A673 (cell line): Measurements from ENCODE around the gene SRGAP1. TPM values are rescaled to one million over a fixed set of nuclear protein-coding genes. Genes with fewer than 3 reads are reported as not detected.

Experiments
- BruUV-seq: library from RNA; stranded (reverse); fragments of 400-500 nt; replicated peaks from 2 replicates; lab custom pipeline; 2021; lab: Mats Ljungman, UMichigan
- CTCF ChIA-PET: fragments of 300-600 bp; sonication (Branson Sonifier 250); formaldehyde crosslinking; loops from one replicate; lab custom pipeline; 2022; ENCODE audit warnings: antibody characterized with exemption; lab: Charles Lee
- POLR2A ChIA-PET: fragments of 300-600 bp; sonication (Branson Sonifier 250); formaldehyde crosslinking; loops from one replicate; lab custom pipeline; 2022; ENCODE audit warnings: antibody characterized with exemption; ENCODE audit not compliant: low non-redundant PET; lab: Charles Lee
- DNase-seq: peaks from one replicate; pipeline ENCODE4 v3.0.0-alpha.2; 2015; ENCODE audit warnings: low spot score
- H3K27ac ChIP-seq: fragments of 200-600 bp; sonication (generic); 2 replicates; pipeline ENCODE4 v1.5.1; 2016; ENCODE audit warnings: mixed run types, low read depth, mild to moderate bottlenecking, mixed read lengths, antibody characterized with exemption, low read length; ENCODE audit not compliant: poor library complexity, severe bottlenecking
- H3K27me3 ChIP-seq: fragments of 200-600 bp; sonication (generic); replicated peaks from 2 replicates; pipeline ENCODE4 v1.6.1; 2017; ENCODE audit warnings: mixed run types, low read depth, mild to moderate bottlenecking, mixed read lengths, antibody characterized with exemption, low read length; ENCODE audit not compliant: insufficient read depth, poor library complexity
- H3K36me3 ChIP-seq: fragments of 200-600 bp; sonication (generic); 2 replicates; pipeline ENCODE4 v1.6.1; 2016; ENCODE audit warnings: mixed run types, mild to moderate bottlenecking, mixed read lengths, antibody characterized with exemption, low read length; ENCODE audit not compliant: insufficient read depth, poor library complexity, severe bottlenecking
- H3K4me1 ChIP-seq: fragments of 200-600 bp; sonication (generic); 2 replicates; pipeline ENCODE4 v1.6.1; 2017; ENCODE audit warnings: mixed run types, mild to moderate bottlenecking, mixed read lengths, antibody characterized with exemption, low read length; ENCODE audit not compliant: insufficient read depth, poor library complexity, severe bottlenecking
- H3K4me3 ChIP-seq: fragments of 200-600 bp; sonication (generic); 2 replicates; pipeline ENCODE4 v1.5.1; 2016; ENCODE audit warnings: low read depth, mixed run types, mild to moderate bottlenecking, mixed read lengths, low read length; ENCODE audit not compliant: poor library complexity, severe bottlenecking
- H3K9me3 ChIP-seq: fragments of 200-600 bp; sonication (generic); 2 replicates; pipeline ENCODE4 v1.6.1; 2016; ENCODE audit warnings: mixed run types, low read depth, mild to moderate bottlenecking, mixed read lengths, antibody characterized with exemption, low read length; ENCODE audit not compliant: poor library complexity, severe bottlenecking
- EZH2 ChIP-seq: fragments of 200-600 bp; sonication (generic); IDR thresholded peaks from 2 replicates; pipeline ENCODE4 v1.6.1; 2017; ENCODE audit warnings: borderline replicate concordance, low read depth, mild to moderate bottlenecking, mixed read lengths, antibody characterized with exemption, low read length; ENCODE audit not compliant: poor library complexity, severe bottlenecking
- intact Hi-C: fragments of 100-400 bp; cut with micrococcal nuclease; formaldehyde crosslinking; loops from one replicate; pipeline ENCODE4 v1.10.0; 2022; ENCODE audit not compliant: unreplicated experiment
- total RNA-seq: library from RNA; stranded (reverse); gene quantifications from 2 replicates; pipeline ENCODE4 v1.2.3, GENCODE V29; 2021
- TF ChIP-seq, protein P1 (sequence below): fragments of 300-800, 200-600 bp; sonication (generic); conservative IDR thresholded peaks from 2 replicates; pipeline ENCODE4 v1.5.1; 2017; ENCODE audit warnings: low read depth, mild to moderate bottlenecking, antibody characterized with exemption, low read length, moderate library complexity, mixed read lengths

Gene SRGAP1
- total RNA-seq, 1 experiment from 2014 or later = 9.7 TPM

DNA sequence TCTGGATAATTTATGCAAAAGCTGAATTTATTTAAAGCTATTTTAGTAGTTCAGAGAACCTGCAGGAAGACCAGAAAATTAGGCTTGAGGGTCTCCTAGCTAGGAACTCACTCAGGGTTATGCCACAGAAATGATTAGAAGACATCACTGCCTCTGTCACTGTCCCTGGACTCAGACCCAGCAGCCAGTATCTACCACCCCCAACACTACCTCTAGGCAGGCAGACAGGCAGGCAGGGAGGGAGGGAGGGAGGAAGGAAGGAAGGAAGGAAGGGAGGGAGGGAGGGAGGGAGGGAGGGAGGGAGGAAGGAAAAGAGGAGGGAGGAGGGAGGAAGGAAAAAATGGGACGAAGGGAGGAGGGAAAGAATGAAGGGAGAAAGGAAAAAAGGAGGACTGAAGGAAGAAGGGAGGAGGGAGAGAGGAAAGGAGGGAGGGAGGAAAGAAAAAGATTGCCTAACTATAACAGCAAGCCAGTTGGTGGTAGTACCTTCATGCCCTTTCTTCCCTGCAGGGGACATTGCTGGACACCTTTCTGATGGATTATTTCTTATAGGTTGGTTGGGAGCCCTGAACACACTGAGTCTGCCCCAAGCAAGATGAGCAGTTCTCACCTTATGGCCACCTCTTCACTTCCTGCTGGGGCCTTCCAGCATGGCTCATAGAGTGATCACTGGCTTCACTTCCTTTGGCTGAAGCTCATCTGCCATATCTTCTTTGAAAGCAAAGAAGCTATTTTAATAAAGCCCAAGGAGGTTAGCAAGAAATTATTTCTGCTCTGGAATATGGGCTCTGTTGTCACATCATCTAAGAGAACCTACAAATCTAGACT is 327.9 kb downstream of the SRGAP1 start:
- DNase-seq = no peak
- CTCF ChIA-PET = interaction anchor here (0.5 kb wide), 1 partner anchor 9 kb away, joined by 6 read pairs; no protein-coding TSS in a partner anchor

DNA sequence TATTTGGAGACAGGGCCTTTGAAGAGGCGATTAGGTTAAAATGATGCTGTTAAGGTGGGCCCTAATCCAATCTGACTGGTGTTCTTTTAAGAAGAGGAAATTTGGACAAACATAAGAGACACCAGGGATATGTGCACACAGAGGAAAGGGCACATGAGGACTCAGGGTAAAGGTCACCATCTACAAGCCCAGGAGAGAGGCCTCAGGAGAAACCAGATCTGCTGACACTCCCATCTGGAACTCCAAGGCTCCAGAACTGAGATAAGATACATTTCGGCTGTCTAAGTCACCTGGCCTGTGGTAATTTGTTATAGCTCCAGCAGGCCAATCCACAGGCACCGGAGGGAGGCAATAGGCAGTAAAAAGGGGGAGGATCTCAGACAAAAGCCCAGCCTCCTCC is 329.0 kb downstream of the SRGAP1 start:
- TF ChIP-seq, protein P1, sequence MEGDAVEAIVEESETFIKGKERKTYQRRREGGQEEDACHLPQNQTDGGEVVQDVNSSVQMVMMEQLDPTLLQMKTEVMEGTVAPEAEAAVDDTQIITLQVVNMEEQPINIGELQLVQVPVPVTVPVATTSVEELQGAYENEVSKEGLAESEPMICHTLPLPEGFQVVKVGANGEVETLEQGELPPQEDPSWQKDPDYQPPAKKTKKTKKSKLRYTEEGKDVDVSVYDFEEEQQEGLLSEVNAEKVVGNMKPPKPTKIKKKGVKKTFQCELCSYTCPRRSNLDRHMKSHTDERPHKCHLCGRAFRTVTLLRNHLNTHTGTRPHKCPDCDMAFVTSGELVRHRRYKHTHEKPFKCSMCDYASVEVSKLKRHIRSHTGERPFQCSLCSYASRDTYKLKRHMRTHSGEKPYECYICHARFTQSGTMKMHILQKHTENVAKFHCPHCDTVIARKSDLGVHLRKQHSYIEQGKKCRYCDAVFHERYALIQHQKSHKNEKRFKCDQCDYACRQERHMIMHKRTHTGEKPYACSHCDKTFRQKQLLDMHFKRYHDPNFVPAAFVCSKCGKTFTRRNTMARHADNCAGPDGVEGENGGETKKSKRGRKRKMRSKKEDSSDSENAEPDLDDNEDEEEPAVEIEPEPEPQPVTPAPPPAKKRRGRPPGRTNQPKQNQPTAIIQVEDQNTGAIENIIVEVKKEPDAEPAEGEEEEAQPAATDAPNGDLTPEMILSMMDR = no peak
- TF ChIP-seq EZH2 = no peak
- no TSS peak for BruUV-seq
- Histone ChIP-seq H3K9me3 (no peaks in the 10 kb centered on the region), H3K27ac (no peak overlapping the region), H3K36me3 (no peaks in the 10 kb centered on the region), H3K4me3 (no peak overlapping the region), H3K27me3 (no peaks in the 10 kb centered on the region), H3K4me1 (peaks cover 24% of the 10 kb centered on the region)
- DNase-seq = no peak
- intact Hi-C loops = no loop called here
- ChIA-PET POLR2A (no interaction called here), CTCF (no interaction called here)

More for the DNA sequence above, 327.9 kb downstream of the SRGAP1 start:
- no TSS peak for BruUV-seq
- no peaks in the 10 kb centered on the region for H3K36me3 ChIP-seq
- peaks cover 24% of the 10 kb centered on the region for H3K4me1 ChIP-seq
- intact Hi-C loops = no loop called here
- no peak overlapping the region for H3K4me3 ChIP-seq
- POLR2A ChIA-PET = no interaction called here
- TF ChIP-seq EZH2 = no peak
- TF ChIP-seq, protein P1 = no peak
- H3K27ac ChIP-seq = no peak overlapping the region
- no peaks in the 10 kb centered on the region for H3K27me3 ChIP-seq
- H3K9me3 ChIP-seq = no peaks in the 10 kb centered on the region

DNA sequence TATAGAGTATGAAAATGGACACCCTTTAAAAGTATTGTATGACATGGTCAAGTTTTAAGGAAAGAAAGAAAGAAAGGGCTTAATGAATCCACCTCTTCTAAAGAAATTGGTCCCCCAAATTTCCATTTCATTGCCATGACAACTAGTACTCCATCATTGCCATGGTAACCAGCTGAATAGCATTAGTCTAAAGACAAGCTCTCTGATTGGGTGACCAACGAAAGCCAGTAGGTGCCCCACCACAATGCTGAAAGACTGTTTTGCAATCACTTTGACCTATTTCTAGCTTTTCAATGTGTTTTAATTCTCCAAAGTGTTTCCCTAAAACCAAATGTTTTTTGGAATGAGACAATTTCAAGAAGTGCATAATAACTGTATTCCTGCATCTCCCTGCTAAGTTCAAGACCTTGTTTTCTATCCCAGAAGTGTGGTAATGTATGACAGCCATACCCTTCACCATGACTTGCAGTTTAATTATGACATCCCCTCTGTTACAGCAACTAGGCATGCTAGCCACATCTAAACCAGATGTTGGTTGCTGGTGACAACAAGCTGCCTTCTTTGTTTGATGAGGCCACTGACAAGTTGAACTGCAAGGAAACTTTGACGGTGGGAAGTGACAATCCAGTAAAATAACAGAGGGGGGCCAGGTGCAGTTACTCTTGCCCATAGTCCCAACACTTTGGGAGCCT is 330.9 kb downstream of the SRGAP1 start:
- H3K9me3 ChIP-seq = no peaks in the 10 kb centered on the region
- POLR2A ChIA-PET = no interaction called here
- CTCF ChIA-PET = no interaction called here
- peak; percentile 50 for DNase-seq
- H3K27me3 ChIP-seq = no peaks in the 10 kb centered on the region
- H3K4me1 ChIP-seq = peaks cover 17% of the 10 kb centered on the region
- TF ChIP-seq, protein P1 = no peak
- no peak for TF ChIP-seq EZH2
- H3K4me3 ChIP-seq = no peak overlapping the region
- H3K27ac ChIP-seq = no peak overlapping the region
- no peaks in the 10 kb centered on the region for H3K36me3 ChIP-seq
- intact Hi-C loops = no loop called here
- BruUV-seq = no TSS peak
